K562 (cell line): ENCODE measurements around the gene KDM2A. TPM values are rescaled to one million over a fixed set of nuclear protein-coding genes. Genes with fewer than 3 reads are reported as not detected.

ENCODE experiments used
- ATF1 ChIP-seq, 2 experiments: fragments of 450-650 bp in 1 of 2; IDR thresholded peaks; 2 replicates each; pipeline ENCODE4 v1.6.1; 2016; ENCODE audit warnings: missing compliant biosample characterization in 1 of 2, missing genetic modification characterization in 1 of 2
- COPS2 ChIP-seq: fragments of 450-650 bp; conservative IDR thresholded peaks from 2 replicates; pipeline ENCODE4 v1.6.1; 2016; ENCODE audit warnings: mild to moderate bottlenecking, moderate library complexity
- CREB1 ChIP-seq, 2 experiments: sonication (generic) in 1 of 2; formaldehyde crosslinking in 1 of 2; IDR thresholded peaks; 2 replicates each; pipeline versions ENCODE4 v1.6.1 to v1.8.0; 2012 to 2022; ENCODE audit warnings: inconsistent platforms in 1 of 2, mild to moderate bottlenecking in 1 of 2, missing genetic modification reagents in 1 of 2, moderate library complexity in 1 of 2
- CREB5 ChIP-seq: fragments of 250-450 bp; sonication (Bioruptor Pico); IDR thresholded peaks from 2 replicates; pipeline ENCODE4 v1.5.0; 2020; ENCODE audit warnings: mild to moderate bottlenecking
- FUS ChIP-seq: fragments of 200-400 bp; formaldehyde crosslinking; optimal IDR thresholded peaks from 2 replicates; pipeline ENCODE3; 2017; ENCODE audit warnings: low read depth, low read length
- GMEB1 ChIP-seq: fragments of 250-450 bp; sonication (Bioruptor Pico); IDR thresholded peaks from 2 replicates; pipeline ENCODE4 v1.4.0; 2020; ENCODE audit warnings: mild to moderate bottlenecking
- JUN ChIP-seq, 2 experiments: sonication (generic) in 1 of 2; formaldehyde crosslinking in 1 of 2; IDR thresholded peaks; 2 replicates each; pipeline versions ENCODE4 v1.6.1 to v1.8.0; 2012 to 2022; ENCODE audit warnings: borderline replicate concordance in 2 of 2, mild to moderate bottlenecking in 2 of 2, improper control_type of control experiment in 1 of 2, low read depth in 1 of 2, low read length in 1 of 2, missing genetic modification reagents in 1 of 2
- MAFF ChIP-seq: IDR thresholded peaks from 2 replicates; pipeline ENCODE4 v1.6.1; 2012; ENCODE audit warnings: low read length, improper control_type of control experiment
- MECOM ChIP-seq: fragments of 250-450 bp; sonication (Bioruptor Pico); IDR thresholded peaks from 2 replicates; pipeline ENCODE4 v1.8.0; 2022; ENCODE audit warnings: inconsistent platforms
- POLR2G ChIP-seq: fragments of 200-400 bp; formaldehyde crosslinking; IDR thresholded peaks from 2 replicates; pipeline ENCODE4 v1.6.1; 2017; ENCODE audit warnings: low read depth, mild to moderate bottlenecking, antibody characterized with exemption, low read length, moderate library complexity
- RNF219 ChIP-seq: fragments of 250-450 bp; sonication (Bioruptor Pico); IDR thresholded peaks from 2 replicates; pipeline ENCODE4 v1.5.0; 2022; ENCODE audit warnings: mild to moderate bottlenecking
- TRIM24 ChIP-seq, 2 experiments: fragments of 450-650 bp; IDR thresholded peaks; 2 replicates each; pipeline ENCODE4 v1.6.1; 2016
- USF2 ChIP-seq: sonication (generic); formaldehyde crosslinking; IDR thresholded peaks from 2 replicates; pipeline ENCODE4 v1.5.0; 2020; ENCODE audit warnings: missing genetic modification reagents
- ZSCAN29 ChIP-seq: fragments of 450-650 bp; IDR thresholded peaks from 2 replicates; pipeline ENCODE4 v1.6.1; 2017
- polyA plus RNA-seq, 8 experiments: library from polyadenylated mRNA; depleted of rRNA in 4 of 8; stranded (reverse) in 5 of 8; unstranded in 3 of 8; fragments of >200 nt; fragmentation: Nextera tagmentation in 2 of 8; fragmentation: Illumina TruSeq in 1 of 8; extraction: Ambion mirVana in 2 of 8; extraction: Trizol in 1 of 8; gene quantifications; 2 replicates each; pipeline versions ENCODE4 v1.2.1 to v1.2.3, GENCODE V29; 2011 to 2014; ENCODE audit warnings: inconsistent platforms in 1 of 8, missing spikeins in 1 of 8
- total RNA-seq, 7 experiments: library from RNA; depleted of rRNA in 6 of 7; stranded (reverse); fragments of >200 nt in 6 of 7; fragmentation: Illumina TruSeq in 2 of 7; extraction: Trizol in 2 of 7; gene quantifications; 2 replicates each; pipeline versions ENCODE4 v1.2.1 to v1.2.3, GENCODE V29; 2011 to 2021; ENCODE audit warnings: low replicate concordance in 1 of 7
- TF ChIP-seq, protein P1 (sequence below): sonication (generic); formaldehyde crosslinking; IDR thresholded peaks from 2 replicates; pipeline ENCODE4 v1.8.1; 2023; ENCODE audit warnings: missing genetic modification reagents, mild to moderate bottlenecking, borderline replicate concordance

Gene KDM2A
- total and polyA plus RNA-seq, 9 of the 15 experiments (the other 6 are each of a cell fraction or from before 2014, with no cell fraction given): 5.0 to 39.3 (median 21.3) TPM

DNA sequence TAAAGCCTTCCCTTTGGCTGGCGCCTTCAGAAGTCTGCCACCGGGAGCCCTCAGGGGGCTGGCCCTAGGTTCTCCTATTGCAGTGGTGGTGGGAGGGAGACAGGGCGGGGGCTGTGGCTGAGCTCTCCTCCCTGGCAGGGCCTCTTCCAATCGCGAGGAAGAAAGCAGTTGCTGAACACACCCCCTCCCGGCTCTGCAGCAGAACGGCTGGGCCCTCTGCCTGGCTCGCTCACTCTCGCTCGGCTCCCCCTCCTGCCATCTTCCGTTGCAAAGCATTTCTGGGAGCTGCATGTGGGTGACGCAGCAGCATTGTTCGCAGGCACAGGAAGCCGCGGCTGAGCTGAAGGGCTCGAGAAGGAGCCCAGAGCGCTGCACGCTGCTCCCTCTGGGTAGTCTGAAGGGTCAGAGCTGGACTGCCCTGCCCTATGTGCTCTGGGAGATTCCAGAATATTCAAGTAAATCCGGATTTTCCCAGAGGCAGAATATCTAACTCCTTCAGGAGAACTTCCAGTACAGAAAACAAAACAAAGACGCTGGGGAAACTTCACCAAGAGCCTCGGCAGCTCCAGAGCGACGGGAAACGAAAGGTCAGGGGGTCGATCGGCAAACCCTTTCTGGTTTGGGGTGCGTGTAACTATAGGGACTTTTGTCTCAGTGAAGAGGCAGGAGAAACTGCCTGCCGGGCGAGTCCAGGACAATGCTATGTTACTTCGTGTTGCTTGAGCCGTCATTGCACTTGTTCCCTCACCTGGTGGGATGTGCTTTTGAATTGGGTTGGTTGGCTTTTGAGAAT lies 120.9 kb downstream of the KDM2A start (continued):
- TF ChIP-seq CREB5: no peak
- TF ChIP-seq POLR2G: peak; percentile 98
- TF ChIP-seq MAFF: peak; percentile 53
- TF ChIP-seq ATF1 (CRISPR knock-in tag; IDR thresholded peaks at IDR 0.05): no peak
- peak; percentile 79 for TF ChIP-seq ATF1 (tag; IDR thresholded peaks at IDR 0.05)
- no peak for TF ChIP-seq USF2 (CRISPR knock-in tag)
- no peak for TF ChIP-seq ZSCAN29
- TF ChIP-seq GMEB1: no peak
- no peak for TF ChIP-seq FUS
- peak; percentile 75; the same call in 1 of the 2 replicates for TF ChIP-seq JUN (IDR thresholded peaks at IDR 0.05; ENCODE audit: borderline replicate concordance, low read depth, low read length)
- TF ChIP-seq JUN (CRISPR knock-in tag; IDR thresholded peaks at IDR 0.05; ENCODE audit: borderline replicate concordance): 0 out of 2 replicates have a peak, but pooled peaks have one; percentile 53
- TF ChIP-seq COPS2: no peak
- TF ChIP-seq TRIM24 (IDR thresholded peaks at IDR 0.05): no peak
- TF ChIP-seq RNF219 (CRISPR knock-in tag): no peak
- no peak for TF ChIP-seq MECOM (CRISPR knock-in tag)
- TF ChIP-seq CREB1 (IDR thresholded peaks at IDR 0.05): peak; percentile 72
- peak; percentile 85 for TF ChIP-seq CREB1 (CRISPR knock-in tag; IDR thresholded peaks at IDR 0.05)
- TF ChIP-seq, protein P1, sequence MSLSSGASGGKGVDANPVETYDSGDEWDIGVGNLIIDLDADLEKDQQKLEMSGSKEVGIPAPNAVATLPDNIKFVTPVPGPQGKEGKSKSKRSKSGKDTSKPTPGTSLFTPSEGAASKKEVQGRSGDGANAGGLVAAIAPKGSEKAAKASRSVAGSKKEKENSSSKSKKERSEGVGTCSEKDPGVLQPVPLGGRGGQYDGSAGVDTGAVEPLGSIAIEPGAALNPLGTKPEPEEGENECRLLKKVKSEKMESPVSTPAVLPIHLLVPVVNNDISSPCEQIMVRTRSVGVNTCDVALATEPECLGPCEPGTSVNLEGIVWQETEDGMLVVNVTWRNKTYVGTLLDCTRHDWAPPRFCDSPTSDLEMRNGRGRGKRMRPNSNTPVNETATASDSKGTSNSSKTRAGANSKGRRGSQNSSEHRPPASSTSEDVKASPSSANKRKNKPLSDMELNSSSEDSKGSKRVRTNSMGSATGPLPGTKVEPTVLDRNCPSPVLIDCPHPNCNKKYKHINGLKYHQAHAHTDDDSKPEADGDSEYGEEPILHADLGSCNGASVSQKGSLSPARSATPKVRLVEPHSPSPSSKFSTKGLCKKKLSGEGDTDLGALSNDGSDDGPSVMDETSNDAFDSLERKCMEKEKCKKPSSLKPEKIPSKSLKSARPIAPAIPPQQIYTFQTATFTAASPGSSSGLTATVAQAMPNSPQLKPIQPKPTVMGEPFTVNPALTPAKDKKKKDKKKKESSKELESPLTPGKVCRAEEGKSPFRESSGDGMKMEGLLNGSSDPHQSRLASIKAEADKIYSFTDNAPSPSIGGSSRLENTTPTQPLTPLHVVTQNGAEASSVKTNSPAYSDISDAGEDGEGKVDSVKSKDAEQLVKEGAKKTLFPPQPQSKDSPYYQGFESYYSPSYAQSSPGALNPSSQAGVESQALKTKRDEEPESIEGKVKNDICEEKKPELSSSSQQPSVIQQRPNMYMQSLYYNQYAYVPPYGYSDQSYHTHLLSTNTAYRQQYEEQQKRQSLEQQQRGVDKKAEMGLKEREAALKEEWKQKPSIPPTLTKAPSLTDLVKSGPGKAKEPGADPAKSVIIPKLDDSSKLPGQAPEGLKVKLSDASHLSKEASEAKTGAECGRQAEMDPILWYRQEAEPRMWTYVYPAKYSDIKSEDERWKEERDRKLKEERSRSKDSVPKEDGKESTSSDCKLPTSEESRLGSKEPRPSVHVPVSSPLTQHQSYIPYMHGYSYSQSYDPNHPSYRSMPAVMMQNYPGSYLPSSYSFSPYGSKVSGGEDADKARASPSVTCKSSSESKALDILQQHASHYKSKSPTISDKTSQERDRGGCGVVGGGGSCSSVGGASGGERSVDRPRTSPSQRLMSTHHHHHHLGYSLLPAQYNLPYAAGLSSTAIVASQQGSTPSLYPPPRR (CRISPR knock-in tag): no peak
